ENCODE data around the gene PARPBP.
"Not testable (repeated sequence)": the region's sequence is repeated elsewhere in the genome, so short reads cannot be mapped to it uniquely, and the experiment has no call there.

The PARPBP gene

DNA sequence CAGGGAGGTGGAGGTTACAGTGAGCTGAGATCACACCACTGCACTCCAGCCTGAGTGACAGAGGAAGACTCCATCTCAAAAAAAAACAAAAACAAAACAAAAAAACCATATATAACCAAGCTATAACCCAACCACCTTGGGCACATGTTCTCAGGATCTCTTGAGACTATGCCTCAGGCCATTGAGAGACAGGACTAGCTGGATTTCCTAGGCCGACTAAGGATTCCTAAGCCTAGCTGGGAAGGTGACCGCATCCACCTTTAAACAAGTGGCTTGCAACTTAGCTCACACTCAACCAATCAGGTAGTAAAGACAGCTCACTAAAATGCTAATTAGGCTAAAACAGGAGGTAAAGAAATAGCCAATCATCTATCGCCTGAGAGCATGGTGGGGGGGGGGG, 35.2 kb downstream of the PARPBP start:
- not testable (repeated sequence) for DNase-seq (ENCODE audit: low read depth in 2 of 2)

DNA sequence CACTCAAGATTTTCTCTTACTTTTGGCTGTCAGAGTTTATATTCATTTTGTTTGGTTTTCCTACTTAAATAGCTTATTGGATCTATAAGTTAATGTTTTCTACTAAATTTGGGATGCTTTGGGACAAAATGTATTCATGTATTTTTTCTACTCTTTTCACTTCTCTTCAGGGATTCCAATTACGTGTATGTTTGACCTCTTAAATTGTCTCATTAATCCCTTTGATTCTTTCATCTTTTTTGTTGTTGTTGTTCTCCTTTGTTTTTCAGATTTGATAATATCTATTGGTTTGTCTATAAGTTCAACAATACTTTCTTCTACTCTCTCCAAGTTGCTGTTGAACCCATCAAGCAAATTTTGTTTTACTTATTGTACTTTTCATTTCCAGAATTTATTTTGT, 43.4 kb downstream of the PARPBP start:
- DNase-seq (ENCODE audit: low read depth in 2 of 2) = no peak

DNA sequence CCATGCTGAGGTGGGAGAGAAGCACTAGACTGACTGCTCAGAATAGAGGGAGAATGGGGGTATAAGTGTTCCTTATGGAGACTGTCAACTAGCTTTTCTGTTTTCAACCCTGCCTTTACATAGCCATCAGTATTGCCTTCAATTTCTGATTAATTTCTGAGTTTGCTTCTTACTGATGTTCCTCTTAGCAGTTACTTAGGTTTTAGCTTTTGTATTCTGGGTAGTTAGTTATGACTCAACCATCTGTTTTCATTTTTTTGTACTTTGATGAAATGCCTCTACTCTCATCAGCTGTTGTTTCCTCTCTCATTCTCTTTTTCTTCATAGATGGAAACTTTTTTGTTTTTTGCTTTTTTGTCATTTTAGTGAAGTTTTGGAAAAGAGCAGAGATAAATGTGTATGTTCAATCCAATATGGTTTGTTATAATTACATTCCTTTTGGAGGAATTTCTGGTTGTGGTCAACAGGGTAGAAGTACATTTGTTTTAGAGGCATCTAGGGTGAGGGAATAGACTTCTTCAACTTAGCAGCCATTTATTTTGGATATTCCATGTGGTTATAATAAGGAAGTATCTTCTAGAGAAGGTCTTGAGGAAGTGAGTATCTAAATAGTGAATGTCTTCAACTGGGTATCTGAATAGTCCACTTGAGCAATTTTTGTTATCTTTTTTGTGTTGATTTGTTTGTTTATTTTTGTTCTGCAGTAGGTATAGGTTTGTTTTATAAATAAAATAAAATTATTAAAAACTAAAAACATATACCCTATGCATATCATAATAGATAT, 48.0 kb downstream of the PARPBP start:
- no peak for DNase-seq (ENCODE audit: low read depth in 2 of 2)

DNA sequence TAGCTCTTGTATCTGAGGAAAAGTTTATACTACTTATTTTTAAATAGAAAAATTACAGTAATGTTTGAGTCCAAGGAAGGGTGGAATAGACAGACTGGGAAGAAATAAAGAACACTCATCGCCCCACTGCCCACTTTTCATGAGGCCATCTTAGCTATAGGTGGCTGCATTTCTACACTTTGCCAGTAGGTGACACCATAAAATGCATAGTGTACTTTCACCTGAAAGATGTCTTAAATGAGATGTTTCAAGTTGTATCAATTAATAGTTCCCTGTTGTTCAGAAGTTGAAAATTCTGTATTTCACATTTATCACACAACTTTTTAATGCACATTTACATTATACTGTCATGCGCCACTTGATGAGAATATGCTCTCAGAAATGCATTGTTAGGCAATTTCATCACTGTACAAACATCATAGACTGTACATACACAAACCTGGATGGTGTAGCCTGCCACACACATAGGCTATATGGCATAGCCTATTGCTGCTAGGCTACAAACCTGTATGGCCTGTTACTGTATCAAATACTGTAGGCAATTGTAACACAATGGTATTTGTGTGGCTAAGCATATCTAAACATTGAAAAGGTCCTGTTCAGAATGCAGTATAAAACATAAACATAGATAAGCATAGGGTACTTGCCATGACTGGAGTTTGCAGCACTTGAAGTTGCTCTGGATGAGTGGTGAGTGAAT, 50.1 kb downstream of the PARPBP start:
- no peak for DNase-seq (ENCODE audit: low read depth in 2 of 2)

GRCh38 chr12:102171951-102172350, 52.0 kb downstream of the PARPBP start:
- no peak for DNase-seq (ENCODE audit: low read depth in 2 of 2)

DNA sequence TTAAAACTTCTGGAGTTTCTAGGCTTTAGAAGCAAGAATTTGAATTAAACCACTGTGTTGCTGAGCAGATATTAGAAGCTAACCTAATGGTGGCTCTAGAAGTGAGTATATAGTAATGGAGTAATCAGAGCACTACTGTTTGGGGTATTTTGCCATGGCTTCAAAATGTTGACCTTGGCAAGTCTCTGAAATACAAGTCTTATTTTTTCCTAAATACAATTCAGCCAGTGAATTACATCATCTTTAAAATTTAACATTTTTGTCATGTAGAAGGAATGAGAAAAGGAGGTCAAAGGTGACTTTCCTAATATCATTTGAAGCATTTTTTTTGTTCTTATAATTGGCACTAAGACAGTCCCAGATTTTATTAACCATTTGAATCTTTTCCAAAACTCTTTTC, 52.5 kb downstream of the PARPBP start:
- no peak for DNase-seq (ENCODE audit: low read depth in 2 of 2)

- DNase-seq (ENCODE audit: low read depth in 2 of 2) = no peak
Observed at GRCh38 chr12:102174117-102174516, 54.1 kb downstream of the PARPBP start.

DNA sequence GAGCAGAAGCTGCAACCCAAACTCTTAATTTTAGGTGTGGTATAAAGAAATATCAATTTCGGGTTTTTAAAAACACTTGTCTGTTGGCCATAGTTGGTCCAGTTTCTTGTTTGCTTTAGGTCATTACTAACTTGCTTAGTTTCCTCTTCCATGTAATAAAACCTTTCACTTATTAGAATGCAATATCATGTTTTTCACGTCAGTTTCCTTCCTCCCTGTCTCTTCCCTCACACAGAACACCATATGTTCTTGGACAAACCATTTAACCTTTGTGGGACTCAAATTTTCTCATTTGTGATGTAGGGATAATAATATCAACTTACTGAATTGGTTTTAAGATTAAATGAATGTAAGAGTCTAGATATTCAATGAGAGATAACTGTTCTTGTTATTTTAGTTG, 54.8 kb downstream of the PARPBP start:
- DNase-seq (ENCODE audit: low read depth in 2 of 2) = no peak

- DNase-seq (ENCODE audit: low read depth in 2 of 2) = no peak
Observed at GRCh38 chr12:102182635-102183034, 62.7 kb downstream of the PARPBP start.

DNA sequence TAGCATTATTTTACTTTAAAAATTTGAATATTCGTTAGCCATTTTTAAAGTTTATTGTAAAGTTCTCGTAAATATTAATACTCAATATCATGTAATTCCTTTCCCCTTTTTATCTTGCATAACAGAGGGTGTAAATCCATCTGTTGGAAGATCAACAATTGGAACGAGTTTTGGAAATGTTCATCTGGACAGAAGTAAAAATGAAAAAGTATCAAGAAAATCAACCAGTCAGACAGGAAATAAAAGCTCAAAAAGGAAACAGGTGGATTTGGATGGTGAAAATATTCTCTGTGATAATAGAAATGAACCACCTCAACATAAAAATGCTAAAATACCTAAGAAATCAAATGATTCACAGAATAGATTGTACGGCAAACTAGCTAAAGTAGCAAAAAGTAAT, 75.8 kb downstream of the PARPBP start:
- no peak for DNase-seq (ENCODE audit: low read depth in 2 of 2)

DNA sequence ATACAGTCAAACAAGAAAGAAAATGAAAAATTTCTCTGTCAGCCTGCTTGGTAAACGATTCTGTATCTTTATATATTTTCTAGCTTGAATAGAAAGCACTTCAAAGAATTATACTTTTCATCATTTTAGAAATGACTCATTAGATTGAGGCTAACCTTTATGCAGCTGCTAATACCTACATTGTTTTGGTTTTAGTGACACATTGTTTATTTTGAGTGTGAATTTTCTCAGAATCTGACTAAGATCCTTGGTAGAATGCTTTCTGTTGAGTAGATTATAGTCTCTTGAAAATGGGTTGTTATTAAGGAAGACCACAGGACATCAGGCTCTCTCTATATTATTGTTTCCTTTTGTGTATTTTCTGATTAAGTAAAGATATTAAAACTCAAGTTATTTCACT, 77.8 kb downstream of the PARPBP start, which contains the start of gene PMCH:
Gene PMCH, minus strand, starts transcription at position 45 of the 400 bp plus-strand sequence. CDS start 63 bp downstream, outside the sequence.
- DNase-seq (ENCODE audit: low read depth in 2 of 2) = no peak

GRCh38 chr12:102201436-102202061, 81.6 kb downstream of the PARPBP start:
- DNase-seq (ENCODE audit: low read depth in 2 of 2) = no peak

DNA sequence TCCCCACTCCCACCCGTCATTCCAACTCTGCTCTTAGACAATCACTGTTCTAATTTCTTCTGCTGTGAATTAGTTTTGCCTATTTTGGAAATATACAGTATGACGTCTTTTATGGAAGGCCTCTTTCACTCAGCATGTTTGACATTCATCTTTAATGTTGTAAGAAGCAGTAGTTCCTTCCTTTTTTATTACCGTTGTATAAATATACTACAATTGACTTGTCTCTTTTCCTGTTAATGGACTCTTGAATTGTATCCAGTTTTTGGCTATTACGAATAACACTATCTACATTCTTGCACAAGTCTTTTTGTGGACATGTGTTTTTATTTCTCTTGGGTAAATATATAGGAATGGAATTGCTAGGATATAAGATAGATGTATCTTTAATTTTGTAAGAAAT, 82.6 kb downstream of the PARPBP start:
- DNase-seq (ENCODE audit: low read depth in 2 of 2) = no peak

GRCh38 chr12:102204025-102204424, 84.0 kb downstream of the PARPBP start:
- no peak for DNase-seq (ENCODE audit: low read depth in 2 of 2)

GRCh38 chr12:102215992-102216691, 96.2 kb downstream of the PARPBP start:
- no peak for DNase-seq (ENCODE audit: low read depth in 2 of 2)

DNA sequence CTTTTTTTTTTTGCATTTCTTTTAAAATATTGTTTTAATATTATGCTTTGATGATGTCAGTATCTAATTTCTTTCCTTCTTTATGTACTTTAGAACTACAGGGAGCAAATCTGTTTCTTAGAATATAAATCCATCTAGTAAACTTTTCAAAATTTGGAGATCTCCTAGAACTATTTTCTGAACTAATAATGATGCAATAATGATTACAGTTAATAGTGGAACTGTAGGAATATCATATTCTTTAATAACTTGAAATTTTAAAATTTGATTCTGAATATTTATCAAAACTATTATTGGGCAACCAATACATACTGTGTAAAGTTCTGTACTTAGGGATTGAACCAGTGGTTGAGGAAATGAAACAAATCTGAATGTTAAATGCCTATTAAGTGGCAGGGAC, 100.8 kb downstream of the PARPBP start:
- no peak for DNase-seq (ENCODE audit: low read depth in 2 of 2)

- DNase-seq (ENCODE audit: low read depth in 2 of 2) = no peak
Observed at GRCh38 chr12:102227954-102228353, 108.0 kb downstream of the PARPBP start.

- DNase-seq (ENCODE audit: low read depth in 2 of 2) = no peak
Observed at GRCh38 chr12:102232036-102232435, 112.1 kb downstream of the PARPBP start.

DNA sequence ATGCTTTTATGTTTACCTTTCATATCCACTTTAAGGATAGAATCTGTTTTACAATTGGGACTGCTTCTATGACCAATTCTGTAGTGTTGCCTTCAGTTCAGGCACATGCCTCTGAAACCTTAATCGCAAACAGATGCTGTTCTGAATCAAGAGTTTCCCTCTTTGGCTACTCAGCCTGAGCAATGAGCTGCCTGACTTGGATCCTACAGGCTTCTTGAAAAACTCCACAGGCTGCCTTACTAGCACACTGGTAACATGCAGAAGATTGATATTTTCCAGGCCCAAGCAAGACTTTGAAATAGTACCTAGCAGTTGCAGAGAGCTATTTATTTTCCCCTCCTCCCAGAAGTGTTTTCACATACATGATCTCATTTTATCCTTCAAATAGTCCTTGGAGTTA, 112.5 kb downstream of the PARPBP start:
- no peak for DNase-seq (ENCODE audit: low read depth in 2 of 2)

- no peak for DNase-seq (ENCODE audit: low read depth in 2 of 2)
Observed at GRCh38 chr12:102234599-102234998, 114.6 kb downstream of the PARPBP start.

- DNase-seq (ENCODE audit: low read depth in 2 of 2) = not testable (repeated sequence)
Observed at GRCh38 chr12:102240859-102241258, 120.9 kb downstream of the PARPBP start.
